ENCODE results near the gene AATK.

The AATK gene

DNA sequence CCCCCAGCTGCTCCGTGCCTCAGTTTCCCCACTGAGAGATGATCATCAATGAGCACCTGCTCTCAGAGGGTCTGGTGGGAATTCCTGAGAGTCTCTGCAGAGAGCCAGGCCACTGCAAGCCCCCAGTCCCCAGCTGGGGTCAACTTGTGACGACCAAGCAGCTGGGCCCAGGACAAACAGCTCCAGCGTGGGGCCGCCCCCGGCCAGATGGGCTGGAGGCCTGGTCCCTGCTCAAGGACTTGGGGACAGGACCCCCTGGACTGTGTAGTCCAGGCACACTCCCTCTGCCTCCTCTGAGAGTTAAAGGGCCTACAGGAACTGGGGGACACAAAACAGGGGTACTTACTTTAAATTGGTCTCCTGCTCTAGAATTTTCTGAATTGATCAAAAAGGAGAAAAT, 16.6 kb upstream of the AATK start:
- no peak for DNase-seq (ENCODE audit: low spot score)

DNA sequence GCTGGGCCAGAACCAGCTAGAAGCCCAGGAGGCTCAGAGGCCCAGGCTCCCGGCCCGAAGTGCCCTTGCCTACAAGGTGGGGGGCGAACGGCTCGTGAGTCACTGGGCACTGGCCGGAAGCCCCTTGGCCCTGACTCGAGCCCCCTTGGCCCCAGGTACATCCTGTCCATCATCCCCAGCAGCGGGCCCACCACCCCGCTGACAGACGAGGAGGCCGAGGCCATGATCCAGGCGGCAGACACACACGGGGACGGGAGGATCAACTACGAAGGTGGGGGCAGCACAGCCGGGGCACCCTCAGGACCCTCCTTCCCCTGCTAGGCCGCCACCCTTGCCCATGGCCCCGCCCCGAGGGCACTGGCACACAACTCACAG, 15.8 kb upstream of the AATK start:
- no peak for DNase-seq (ENCODE audit: low spot score)

DNA sequence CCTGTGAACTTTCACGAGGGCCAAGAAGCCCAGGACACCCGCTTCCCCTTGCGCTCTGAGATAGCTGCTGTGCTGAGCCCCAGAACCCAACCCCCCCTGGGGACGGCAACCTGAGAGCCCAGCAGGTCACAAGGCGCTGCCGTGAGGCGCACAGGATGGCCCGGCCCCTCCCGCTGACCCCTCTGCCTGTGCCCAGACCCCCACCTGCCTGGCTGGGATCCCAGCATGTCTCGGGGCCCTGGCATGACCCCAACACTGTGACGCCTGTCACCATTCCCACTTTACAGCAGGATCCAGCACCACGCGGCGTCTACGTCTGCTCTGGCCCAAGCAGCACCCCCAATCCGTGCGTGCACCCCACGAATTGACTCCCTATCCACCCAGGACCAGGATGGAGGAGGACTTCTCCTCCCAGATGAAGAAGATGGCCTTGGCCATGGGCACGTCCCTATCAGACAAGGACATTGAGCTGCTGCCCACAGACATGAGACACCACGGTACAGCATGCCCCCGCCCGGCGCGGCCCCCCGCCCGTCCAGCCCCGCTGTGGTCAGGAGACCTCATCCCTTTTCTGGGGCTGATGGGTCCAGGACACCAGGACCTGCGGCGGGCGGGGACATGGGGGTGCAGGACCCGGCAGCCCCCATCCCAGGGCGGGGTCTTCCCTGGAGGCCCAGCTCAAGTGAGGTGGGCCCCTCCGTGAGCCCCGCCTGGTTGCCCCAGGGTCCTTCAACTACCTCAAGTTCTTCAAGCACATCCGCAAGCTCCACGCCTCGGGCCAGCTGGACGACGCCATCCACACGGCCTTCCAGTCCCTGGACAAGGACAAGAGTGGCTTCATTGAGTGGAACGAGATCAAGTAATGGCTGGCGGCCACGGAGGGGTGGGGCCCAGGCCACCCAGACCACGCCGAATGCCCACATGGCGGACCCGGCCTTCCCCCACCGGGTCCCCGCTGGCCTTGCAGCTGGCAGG, 15.1 kb upstream of the AATK start:
- DNase-seq (ENCODE audit: low spot score) = no peak

DNA sequence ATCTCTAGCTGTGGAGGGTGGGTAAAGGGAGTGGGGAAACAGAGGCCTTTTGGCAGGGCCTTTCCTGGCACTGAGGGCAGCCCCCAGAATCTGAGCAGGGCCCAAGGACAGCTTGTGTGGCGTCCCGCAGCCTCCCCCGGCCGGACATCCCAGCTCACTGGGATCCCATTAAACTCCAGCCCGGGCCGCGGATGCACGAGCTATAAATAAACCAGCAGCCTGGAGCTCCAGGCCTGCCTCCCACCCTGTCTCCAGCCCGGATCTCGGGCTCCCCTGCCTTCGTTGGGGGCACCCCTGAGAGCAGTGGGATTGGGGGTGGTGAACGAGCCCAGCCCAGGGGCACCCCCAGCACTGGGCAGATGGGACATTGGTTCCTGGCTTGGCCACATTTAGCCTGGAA, 13.8 kb upstream of the AATK start:
- DNase-seq (ENCODE audit: low spot score) = no peak

DNA sequence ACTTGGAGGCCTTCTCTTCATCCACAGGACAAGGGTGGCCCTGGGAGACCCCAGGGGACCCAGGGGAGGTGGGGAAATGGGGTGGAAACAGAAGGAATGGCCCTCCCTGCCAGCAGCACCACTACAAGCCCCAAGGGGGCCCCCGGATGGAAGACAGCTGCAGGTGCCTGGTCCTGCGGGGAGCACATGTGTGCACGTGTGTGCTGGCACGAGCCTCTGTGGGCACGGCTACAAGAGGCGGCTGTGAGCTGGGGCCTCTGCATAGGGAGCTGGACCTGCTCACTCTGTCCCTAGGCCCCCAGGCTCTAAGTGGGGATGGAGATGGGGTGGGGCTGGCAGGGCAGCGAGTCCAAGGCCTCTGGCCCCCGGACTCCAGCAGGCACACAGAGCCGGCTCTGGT, 13.2 kb upstream of the AATK start:
- DNase-seq (ENCODE audit: low spot score) = no peak

DNA sequence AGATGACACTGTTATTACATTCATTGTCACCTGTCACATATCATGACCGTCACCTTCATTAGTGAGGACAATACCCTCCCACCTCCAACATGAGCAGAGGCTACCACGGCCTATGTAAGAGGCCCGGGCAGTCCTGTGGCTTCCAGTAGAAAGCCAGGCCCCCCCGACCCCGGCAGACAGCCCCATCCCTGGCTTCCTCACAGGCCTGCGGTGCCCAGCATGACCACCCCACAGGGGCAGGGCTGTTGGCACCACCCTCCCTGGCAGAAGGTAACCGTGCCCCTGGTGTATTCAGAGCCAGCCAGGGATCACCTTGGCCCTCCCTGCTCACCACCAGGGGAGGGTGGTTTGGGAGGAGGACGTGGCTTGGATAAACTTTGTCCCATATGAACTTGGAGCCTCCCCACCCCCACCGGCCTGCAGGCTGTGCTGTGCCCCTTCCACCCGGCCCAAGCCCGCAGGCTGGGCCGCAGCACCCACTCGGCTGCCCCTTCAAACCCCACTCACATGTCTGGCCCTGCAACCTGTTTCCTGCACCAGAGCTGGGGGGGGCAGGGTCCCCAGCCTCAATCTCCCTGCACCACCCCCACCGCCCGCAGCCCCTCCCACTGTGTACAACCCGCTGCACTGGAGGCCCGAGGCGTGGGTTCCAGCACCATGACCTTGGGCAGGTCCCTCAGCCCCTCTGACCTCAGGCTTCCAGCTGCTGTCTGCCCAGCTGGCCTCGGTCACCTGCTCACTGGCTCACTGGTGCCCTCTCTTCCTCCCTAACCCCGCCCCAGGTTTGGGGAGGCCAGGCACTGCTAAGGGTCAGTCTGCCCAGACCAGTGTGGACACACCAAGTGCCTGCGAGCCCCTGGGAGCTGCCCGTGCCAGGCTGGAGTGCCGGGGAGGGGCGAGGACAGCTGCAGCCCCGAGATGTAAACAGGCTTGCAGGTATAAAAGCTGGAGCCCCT, 12.4 kb upstream of the AATK start:
- DNase-seq (ENCODE audit: low spot score) = no peak

GRCh38 chr17:81176666-81177065, 10.6 kb upstream of the AATK start:
- DNase-seq (ENCODE audit: low spot score) = no peak

GRCh38 chr17:81173762-81174155, 7.7 kb upstream of the AATK start:
- no peak for DNase-seq (ENCODE audit: low spot score)

DNA sequence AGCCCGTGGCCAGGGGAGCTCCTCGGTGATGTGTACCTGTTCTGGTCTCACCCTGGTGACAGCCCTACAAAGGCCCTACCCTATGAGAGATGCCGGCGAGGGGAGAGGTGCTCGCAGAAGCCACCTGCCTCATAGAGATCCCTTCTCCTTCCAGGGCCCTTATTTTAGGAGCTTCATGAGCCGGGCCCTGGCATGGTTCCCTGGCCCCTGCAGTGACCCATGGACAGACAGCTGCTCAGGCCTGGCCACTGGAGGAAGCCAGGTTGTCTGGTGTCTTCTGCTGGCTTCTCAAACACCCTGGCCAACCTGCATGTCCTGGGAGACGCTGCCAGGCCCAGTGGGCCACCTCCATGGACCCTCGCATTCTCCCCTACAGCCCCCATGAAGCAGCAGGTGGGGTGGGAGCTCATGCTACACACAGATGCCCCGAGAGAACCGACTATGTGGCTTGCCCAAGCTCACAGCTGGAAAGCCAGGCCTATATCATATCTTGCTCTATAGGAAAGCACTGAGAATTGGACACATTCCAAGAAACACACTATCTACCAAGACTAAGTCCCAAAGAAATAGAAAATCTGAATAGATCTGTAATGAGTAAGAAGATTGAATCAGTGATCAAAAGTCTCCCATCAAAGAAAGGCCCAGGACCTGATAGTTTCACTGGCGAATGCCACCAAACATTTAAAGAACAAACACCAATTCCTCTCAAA, 7.2 kb upstream of the AATK start:
- no peak for DNase-seq (ENCODE audit: low spot score)

DNA sequence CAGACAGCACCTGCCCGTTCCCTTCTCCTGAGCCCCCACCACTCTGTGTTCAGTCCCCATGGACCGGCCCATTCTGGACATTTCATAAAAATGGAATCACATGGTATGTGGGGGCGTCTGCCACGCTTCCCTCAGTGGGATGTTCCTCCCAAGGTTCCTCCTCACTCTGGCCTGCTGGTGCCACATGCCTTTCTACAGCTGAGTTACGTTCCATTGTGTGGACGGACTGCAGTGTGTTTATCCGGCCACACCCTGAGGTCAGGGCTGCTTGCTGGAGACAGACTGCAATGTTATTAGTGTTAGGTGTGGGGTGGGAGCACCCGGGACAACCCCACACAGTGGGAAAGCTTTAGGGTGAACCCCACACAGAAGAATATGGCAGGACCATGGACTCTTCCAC, 5.9 kb upstream of the AATK start:
- DNase-seq (ENCODE audit: low spot score) = no peak

- no peak for DNase-seq (ENCODE audit: low spot score)
Measured at GRCh38 chr17:81170727-81171494, 4.9 kb upstream of the AATK start.

DNA sequence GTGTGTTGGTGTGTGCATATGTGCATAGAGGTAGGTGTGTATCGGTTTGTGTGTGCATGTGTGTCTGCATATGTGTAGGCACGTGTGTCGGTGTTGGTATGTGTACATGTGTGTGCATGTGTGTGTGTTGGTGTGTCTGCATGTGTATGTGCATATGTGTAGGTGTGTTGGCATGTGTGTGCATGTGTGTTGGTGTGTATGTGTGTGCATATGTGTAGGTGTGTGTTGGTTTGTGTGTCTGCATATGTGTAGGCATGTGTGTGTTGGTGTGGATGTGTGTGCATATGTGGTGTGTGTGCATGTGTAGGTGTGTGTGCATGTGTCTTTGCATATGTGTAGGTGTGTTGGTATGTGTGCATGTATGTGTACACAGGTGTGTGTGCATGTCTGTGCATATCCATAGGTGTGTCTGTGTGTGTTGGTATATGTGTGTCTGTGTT, 3.9 kb upstream of the AATK start:
- no peak for DNase-seq (ENCODE audit: low spot score)

GRCh38 chr17:81167638-81168037, 1.6 kb upstream of the AATK start:
- no peak for DNase-seq (ENCODE audit: low spot score)

DNA sequence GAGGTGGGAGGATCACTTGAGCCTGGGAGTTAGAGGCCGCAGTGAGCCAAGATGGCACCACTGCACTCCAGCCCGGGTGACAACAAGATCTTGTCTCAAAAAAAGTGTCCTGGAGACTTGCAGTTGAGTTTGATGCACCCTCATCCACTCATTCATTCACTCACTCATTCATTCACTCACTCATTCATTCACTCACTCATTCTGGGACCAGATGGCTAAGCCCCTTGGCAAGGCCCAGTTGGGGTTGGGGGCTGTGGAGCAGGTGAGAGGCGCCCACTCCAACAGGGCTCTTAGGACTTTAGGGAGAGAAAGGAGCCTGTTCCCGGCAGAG, 1.1 kb upstream of the AATK start:
- DNase-seq (ENCODE audit: low spot score) = no peak

DNA sequence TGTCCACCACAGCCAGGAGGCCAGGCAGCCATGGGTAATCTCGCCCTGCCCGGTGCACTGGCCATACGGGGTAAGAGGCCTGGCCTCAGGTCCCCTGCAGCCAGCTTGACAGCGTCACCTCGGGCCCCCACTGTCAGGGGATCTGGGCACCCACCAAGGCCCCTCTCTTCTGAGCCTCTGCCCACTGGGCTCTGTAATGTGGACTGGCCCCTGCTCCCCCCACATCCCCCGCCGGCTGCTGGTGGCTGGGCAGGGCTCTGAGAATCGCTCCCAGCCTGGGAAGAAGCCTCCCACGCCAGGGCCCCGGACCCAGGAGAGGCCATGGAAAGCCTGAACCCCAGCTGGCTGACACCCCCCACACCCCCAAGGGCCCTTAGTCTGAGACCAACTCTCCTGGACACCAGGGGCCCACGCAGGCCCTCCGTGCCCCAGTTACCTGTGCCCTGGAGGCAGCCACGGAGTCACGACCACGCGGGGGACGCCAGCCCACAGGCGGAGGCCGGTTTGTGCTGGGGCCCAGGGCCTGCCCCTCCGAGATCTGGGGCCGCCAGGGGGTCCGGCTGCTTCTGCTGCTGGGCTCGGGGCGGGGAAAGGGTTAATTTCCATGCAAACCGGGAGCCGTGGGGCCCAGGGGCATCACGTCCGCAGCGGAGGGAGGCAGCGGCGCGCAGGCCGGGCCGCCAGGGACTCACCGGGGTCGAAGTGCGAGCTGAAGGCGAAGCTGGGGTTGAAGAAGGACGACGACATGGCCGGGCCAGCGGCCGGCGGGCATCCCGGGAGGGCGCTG, 582 bp downstream of the AATK start, which contains the start of gene PVALEF:
PVALEF (plus strand) TSS at position 262 of the 787 bp plus-strand sequence. CDS start 15,720 bp downstream, outside the sequence.
- DNase-seq (ENCODE audit: low spot score) = no peak

DNA sequence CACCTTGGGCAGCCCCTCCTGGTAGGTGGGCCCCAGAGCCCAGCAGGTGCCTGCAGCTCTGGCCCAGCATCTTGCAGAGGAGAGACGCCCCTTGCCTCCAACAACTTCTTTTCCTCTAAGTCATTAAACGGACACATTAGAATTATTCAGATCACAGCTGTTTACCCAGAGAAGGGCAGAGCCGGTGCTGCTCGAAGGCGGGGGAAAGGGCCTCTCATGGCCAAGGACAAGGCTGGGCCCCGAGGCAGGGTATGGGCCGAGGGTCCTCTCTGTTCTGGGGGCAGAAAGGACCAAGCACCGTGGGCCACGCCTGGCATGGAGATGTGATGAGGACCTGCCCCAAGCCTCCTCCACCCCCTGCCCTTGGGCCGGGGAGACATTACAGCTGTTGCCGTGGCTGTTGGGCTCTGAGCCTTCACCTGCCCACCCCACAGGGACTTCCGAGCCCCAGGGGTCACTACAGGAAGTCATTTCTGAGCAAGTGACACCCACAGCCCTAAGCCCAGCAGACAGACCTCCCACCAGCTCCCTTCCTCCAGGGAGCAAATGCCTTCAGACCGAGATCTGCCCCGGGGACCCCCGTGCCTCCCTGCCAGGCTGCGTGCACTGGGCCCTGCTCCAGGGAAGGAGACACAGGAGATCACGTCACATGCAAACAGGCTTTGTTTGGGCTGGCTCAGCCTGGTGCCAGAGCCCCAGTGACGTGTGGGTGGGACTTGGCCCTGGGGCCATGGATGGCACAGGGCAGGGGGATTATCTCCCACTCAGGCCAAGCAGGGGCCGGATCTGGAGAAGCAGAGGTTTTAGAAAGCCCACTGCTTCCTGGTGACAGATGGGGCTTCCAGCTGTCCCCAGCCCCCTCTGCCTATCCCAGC, 1.4 kb downstream of the AATK start:
- no peak for DNase-seq (ENCODE audit: low spot score)

DNA sequence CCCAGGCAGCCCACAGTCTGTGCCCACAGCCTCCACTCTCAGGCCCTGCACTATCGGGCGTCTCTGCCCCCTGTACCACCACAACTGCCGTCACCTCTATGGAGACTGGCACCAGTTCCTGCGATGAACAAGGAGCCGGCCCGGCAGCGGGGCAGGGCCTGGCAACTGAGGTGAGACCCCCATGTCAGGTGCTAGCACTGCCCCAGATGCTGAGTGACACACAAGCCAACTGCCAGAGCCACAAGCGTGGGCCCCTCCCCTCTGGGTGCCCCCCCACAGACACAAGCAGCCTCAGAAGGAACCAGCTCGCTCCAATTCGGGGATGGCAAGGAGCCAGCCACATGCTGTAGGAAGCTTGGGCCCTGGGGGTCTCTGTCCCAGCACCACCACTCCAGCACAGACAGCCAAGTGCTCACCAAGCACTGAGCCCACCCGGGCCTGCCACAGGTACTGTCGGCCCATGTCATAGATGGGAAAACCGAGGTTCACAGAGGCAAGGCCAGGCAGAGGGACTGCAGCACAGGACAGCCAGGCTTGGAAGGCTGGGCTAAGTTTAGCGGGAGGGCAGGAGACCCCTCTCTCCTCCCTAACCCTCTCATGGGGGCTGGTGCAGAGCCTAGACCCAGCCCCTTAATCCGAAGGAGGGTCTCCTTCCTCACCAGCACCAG, 2.2 kb downstream of the AATK start:
- DNase-seq (ENCODE audit: low spot score) = no peak

GRCh38 chr17:81163051-81163695, 2.8 kb downstream of the AATK start:
- no peak for DNase-seq (ENCODE audit: low spot score)
